Stimulated activated memory B cell treated with anti-CD40 and anti-IgM and Interleukin-4, amounts not matched to agents 10 μg/mL and 1 μg/mL and 100 μg/mL, for 72 hours (primary cell): ENCODE results near the gene USF3.
A peak's percentile ranks its signal among the peaks of the same experiment; 100 is the strongest.

Experiments used
- ATAC-seq: fragments of 150-1000 bp; cut with Tn5 transposase; 2 replicates; pipeline ENCODE4 v1.10.0; 2021
- H3K27ac Mint-ChIP-seq: one replicate; pipeline ENCODE4 v1.8.0; 2022; ENCODE audit warnings: mild to moderate bottlenecking, mixed read lengths
- H3K27me3 Mint-ChIP-seq: one replicate; pipeline ENCODE4 v1.8.0; 2022; ENCODE audit warnings: mixed read lengths
- H3K36me3 Mint-ChIP-seq: one replicate; pipeline ENCODE4 v1.8.0; 2022; ENCODE audit warnings: mixed read lengths
- H3K4me1 Mint-ChIP-seq: one replicate; pipeline ENCODE4 v1.8.0; 2022; ENCODE audit warnings: mixed read lengths
- H3K4me3 Mint-ChIP-seq: one replicate; pipeline ENCODE4 v1.8.0; 2022; ENCODE audit warnings: mild to moderate bottlenecking, moderate library complexity, mixed read lengths
- H3K9me3 Mint-ChIP-seq: one replicate; pipeline ENCODE4 v1.8.0; 2022; ENCODE audit warnings: mixed read lengths

The USF3 gene

DNA sequence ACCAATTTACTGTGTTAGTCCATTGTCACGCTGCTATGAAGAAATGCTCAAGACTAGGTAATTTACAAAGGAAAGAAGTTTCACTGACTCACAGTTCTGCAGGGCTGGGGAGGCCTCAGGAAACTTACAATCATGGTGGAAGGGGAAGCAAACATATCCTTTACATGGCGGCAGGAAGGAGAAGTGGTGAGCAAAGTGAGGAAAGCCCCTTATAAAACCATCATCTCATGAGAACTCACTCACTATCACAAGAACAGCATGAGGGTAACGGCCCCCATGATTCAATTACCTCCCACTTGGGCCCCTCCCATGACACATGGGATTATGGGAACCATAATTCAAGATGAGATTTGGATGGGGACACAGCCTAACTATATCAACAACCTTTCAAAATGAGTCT, 20.2 kb downstream of the USF3 start:
- H3K36me3 Mint-ChIP-seq = peaks cover 38% of the 10 kb centered on the region

DNA sequence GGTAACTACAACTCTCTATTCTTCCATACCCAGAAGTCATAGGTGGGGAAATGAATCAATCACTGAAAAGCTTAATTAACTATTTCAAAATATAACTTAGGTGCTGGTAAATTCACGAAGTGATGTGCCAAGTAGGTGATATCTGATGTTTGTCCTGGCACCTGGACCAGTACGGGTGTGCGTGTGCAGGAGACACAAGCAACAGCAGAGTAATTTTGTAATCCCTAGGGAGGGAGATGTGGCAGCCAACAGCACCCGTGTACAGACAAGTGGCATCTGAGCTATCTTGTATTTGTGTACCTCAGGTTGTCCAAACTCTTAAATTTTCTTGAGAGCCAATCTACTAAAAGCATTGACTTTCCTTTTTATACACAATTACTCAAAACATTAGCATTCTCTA, 22.8 kb downstream of the USF3 start:
- peaks cover 32% of the 10 kb centered on the region for H3K4me1 Mint-ChIP-seq
- no peak for ATAC-seq
- peaks cover 50% of the 10 kb centered on the region for H3K36me3 Mint-ChIP-seq
- H3K27me3 Mint-ChIP-seq = no peaks in the 10 kb centered on the region
- H3K9me3 Mint-ChIP-seq = peaks cover 5% of the 10 kb centered on the region
- no peak overlapping the region for H3K4me3 Mint-ChIP-seq
- no peak overlapping the region for H3K27ac Mint-ChIP-seq

More for the DNA sequence above, 20.2 kb downstream of the USF3 start:
- Mint-ChIP-seq H3K9me3 (peaks cover 8% of the 10 kb centered on the region), H3K4me3 (no peak overlapping the region), H3K27me3 (no peaks in the 10 kb centered on the region), H3K4me1 (peaks cover 21% of the 10 kb centered on the region), H3K27ac (peak overlapping the region; percentile 61)
- ATAC-seq = no peak

DNA sequence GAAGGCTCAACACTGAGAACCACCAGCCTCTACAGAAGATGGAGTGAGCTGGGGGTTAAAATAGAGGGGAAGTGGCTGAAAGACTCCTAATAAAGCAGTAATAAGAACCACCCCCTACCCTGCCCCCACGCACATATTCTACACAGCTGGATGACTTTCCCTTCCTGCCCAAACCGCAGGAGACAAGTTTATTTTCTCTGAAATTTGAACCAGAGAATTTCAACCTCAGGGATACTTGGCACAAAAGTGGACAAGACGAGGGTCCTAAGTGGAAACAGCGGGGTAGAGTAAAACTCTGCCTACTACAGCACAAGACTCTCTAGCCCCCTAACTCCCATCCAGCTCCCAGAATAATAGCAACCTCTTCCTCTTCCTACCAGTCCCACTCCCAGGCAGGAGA, 28.4 kb downstream of the USF3 start:
- peak overlapping the region; percentile 80 for H3K27ac Mint-ChIP-seq
- ATAC-seq = no peak
- no peaks in the 10 kb centered on the region for H3K9me3 Mint-ChIP-seq
- H3K4me1 Mint-ChIP-seq = peaks cover 45% of the 10 kb centered on the region
- no peak overlapping the region for H3K4me3 Mint-ChIP-seq
- no peaks in the 10 kb centered on the region for H3K27me3 Mint-ChIP-seq
- peaks cover 51% of the 10 kb centered on the region for H3K36me3 Mint-ChIP-seq

GRCh38 chr3:113664523-113665094, 31.8 kb downstream of the USF3 start:
- Mint-ChIP-seq H3K27ac (peak overlapping the region; percentile 87), H3K4me3 (no peak overlapping the region), H3K9me3 (no peaks in the 10 kb centered on the region), H3K36me3 (peaks cover 63% of the 10 kb centered on the region), H3K27me3 (no peaks in the 10 kb centered on the region), H3K4me1 (peaks cover 63% of the 10 kb centered on the region)
- ATAC-seq = no peak

- H3K36me3 Mint-ChIP-seq = peaks cover 60% of the 10 kb centered on the region
- H3K4me3 Mint-ChIP-seq = no peak overlapping the region
- H3K27ac Mint-ChIP-seq = peak overlapping the region; percentile 87
- no peak for ATAC-seq
- H3K27me3 Mint-ChIP-seq = no peaks in the 10 kb centered on the region
- peaks cover 63% of the 10 kb centered on the region for H3K4me1 Mint-ChIP-seq
- no peaks in the 10 kb centered on the region for H3K9me3 Mint-ChIP-seq
Observed at GRCh38 chr3:113663761-113664160, 32.7 kb downstream of the USF3 start.

- ATAC-seq = no peak
- H3K4me1 Mint-ChIP-seq = peaks cover 63% of the 10 kb centered on the region
- no peaks in the 10 kb centered on the region for H3K9me3 Mint-ChIP-seq
- H3K27ac Mint-ChIP-seq = peak overlapping the region; percentile 87
- peaks cover 55% of the 10 kb centered on the region for H3K36me3 Mint-ChIP-seq
- no peak overlapping the region for H3K4me3 Mint-ChIP-seq
- H3K27me3 Mint-ChIP-seq = no peaks in the 10 kb centered on the region
Observed at GRCh38 chr3:113663324-113663750, 33.1 kb downstream of the USF3 start.

GRCh38 chr3:113662824-113663223, 33.6 kb downstream of the USF3 start:
- H3K4me1 Mint-ChIP-seq = peaks cover 59% of the 10 kb centered on the region
- no peaks in the 10 kb centered on the region for H3K9me3 Mint-ChIP-seq
- H3K27ac Mint-ChIP-seq = peak overlapping the region; percentile 87
- H3K4me3 Mint-ChIP-seq = no peak overlapping the region
- H3K27me3 Mint-ChIP-seq = no peaks in the 10 kb centered on the region
- no peak for ATAC-seq
- peaks cover 55% of the 10 kb centered on the region for H3K36me3 Mint-ChIP-seq

DNA sequence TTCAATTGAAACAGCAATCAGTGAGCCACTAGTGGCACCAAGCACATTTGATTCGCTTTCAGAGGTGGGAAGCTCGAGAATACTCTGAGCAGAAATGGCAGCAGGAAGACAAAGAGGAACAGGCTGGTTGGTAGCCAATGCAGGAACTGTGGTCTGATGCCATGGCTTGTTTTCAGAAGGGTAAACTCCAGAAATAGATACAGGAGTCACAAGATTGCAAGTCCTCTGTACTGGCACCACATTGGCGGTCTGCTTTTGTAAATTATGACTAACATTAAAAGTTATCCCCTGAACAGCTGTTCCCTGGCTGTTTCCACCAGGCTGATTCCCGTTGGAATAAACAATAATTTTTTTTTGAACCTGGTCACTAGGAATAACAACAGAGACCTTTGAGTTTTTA, 35.5 kb downstream of the USF3 start:
- Mint-ChIP-seq H3K4me1 (peaks cover 66% of the 10 kb centered on the region), H3K27ac (peak overlapping the region; percentile 87), H3K36me3 (peaks cover 74% of the 10 kb centered on the region), H3K27me3 (no peaks in the 10 kb centered on the region), H3K9me3 (peaks cover 8% of the 10 kb centered on the region), H3K4me3 (peak overlapping the region; percentile 20)
- ATAC-seq = peak; percentile 72

GRCh38 chr3:113660458-113660857, 36.0 kb downstream of the USF3 start:
- H3K36me3 Mint-ChIP-seq = peaks cover 79% of the 10 kb centered on the region
- H3K9me3 Mint-ChIP-seq = peaks cover 8% of the 10 kb centered on the region
- no peaks in the 10 kb centered on the region for H3K27me3 Mint-ChIP-seq
- H3K4me3 Mint-ChIP-seq = peak overlapping the region; percentile 20
- H3K4me1 Mint-ChIP-seq = peaks cover 66% of the 10 kb centered on the region
- ATAC-seq = peak; percentile 45
- peak overlapping the region; percentile 87 for H3K27ac Mint-ChIP-seq

GRCh38 chr3:113659996-113660395, 36.4 kb downstream of the USF3 start:
- Mint-ChIP-seq H3K4me1 (peaks cover 66% of the 10 kb centered on the region), H3K4me3 (no peak overlapping the region), H3K27me3 (no peaks in the 10 kb centered on the region), H3K27ac (peak overlapping the region; percentile 87), H3K9me3 (peaks cover 8% of the 10 kb centered on the region), H3K36me3 (peaks cover 80% of the 10 kb centered on the region)
- ATAC-seq = no peak

DNA sequence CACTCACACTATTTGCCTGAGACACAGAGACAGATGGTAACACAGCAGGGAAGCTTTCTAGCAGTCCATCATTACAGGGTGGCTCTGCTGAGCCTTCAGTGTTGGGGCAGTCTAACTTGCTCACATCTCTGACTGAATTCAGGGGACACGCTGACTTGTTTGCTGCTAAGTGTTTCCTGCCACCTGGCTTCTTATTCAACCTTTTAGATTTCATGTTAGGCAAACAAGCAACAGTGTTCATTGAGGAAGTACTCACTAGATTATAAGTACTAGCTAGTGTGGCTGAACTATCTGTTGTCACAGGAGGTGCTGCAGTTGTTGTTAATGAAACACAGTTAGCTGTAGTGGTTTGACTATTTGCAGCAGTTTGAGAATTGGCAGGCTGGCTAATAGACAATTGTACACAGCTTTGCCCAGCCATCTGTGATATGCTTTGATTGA, 37.3 kb downstream of the USF3 start:
- Mint-ChIP-seq H3K27me3 (no peaks in the 10 kb centered on the region), H3K27ac (peak overlapping the region; percentile 87), H3K4me1 (peaks cover 67% of the 10 kb centered on the region), H3K4me3 (peak overlapping the region; percentile 40), H3K36me3 (peaks cover 77% of the 10 kb centered on the region), H3K9me3 (peaks cover 8% of the 10 kb centered on the region)
- ATAC-seq = peak; percentile 87

DNA sequence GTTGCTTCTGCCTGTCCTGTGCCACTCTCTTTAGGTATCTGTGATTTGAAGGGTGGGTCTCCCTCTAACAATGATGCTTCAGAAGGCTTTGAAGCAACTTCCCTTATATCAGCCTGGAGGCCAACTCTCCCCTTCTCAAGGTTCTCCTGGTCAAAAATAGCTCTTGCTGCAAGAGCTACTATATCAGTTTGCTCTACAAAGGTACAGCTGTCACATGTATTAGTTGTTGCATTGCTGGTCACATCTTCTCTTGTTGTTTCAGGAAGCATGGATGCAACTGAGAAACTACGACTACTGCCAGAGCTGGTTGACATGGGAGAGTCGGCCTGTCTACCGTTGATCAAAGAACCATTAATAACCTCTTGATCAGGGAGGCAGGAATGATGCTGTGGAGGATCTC, 38.3 kb downstream of the USF3 start:
- Mint-ChIP-seq H3K4me3 (no peak overlapping the region), H3K36me3 (peaks cover 68% of the 10 kb centered on the region), H3K27ac (peak overlapping the region; percentile 87), H3K27me3 (no peaks in the 10 kb centered on the region), H3K4me1 (peaks cover 64% of the 10 kb centered on the region), H3K9me3 (peaks cover 8% of the 10 kb centered on the region)
- no peak for ATAC-seq

DNA sequence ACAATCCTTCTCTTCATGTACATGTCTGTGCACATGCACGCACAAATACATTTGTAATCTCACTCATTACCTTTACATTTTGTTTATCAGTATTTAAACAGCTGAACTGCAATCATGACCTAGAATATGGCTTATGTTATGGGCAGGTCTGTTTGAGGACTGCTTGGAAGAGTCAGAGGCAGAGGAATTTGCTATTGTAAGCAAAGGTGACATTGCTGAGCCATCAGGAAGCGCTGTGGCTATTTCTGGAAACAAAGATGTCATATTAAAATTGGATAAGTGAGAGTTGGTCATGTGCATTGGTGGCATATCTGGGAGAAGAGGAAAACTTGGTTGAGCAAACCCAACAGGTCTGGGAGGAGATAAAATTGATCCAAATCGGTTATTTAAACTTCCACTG, 41.6 kb downstream of the USF3 start:
- H3K4me3 Mint-ChIP-seq = no peak overlapping the region
- H3K27ac Mint-ChIP-seq = peak overlapping the region; percentile 1
- H3K4me1 Mint-ChIP-seq = peaks cover 37% of the 10 kb centered on the region
- no peaks in the 10 kb centered on the region for H3K27me3 Mint-ChIP-seq
- H3K36me3 Mint-ChIP-seq = peaks cover 52% of the 10 kb centered on the region
- H3K9me3 Mint-ChIP-seq = peaks cover 8% of the 10 kb centered on the region
- no peak for ATAC-seq

GRCh38 chr3:113654310-113654709, 42.1 kb downstream of the USF3 start:
- Mint-ChIP-seq H3K4me3 (no peak overlapping the region), H3K36me3 (peaks cover 46% of the 10 kb centered on the region), H3K9me3 (peaks cover 8% of the 10 kb centered on the region), H3K27me3 (no peaks in the 10 kb centered on the region), H3K27ac (no peak overlapping the region), H3K4me1 (peaks cover 32% of the 10 kb centered on the region)
- ATAC-seq = no peak

DNA sequence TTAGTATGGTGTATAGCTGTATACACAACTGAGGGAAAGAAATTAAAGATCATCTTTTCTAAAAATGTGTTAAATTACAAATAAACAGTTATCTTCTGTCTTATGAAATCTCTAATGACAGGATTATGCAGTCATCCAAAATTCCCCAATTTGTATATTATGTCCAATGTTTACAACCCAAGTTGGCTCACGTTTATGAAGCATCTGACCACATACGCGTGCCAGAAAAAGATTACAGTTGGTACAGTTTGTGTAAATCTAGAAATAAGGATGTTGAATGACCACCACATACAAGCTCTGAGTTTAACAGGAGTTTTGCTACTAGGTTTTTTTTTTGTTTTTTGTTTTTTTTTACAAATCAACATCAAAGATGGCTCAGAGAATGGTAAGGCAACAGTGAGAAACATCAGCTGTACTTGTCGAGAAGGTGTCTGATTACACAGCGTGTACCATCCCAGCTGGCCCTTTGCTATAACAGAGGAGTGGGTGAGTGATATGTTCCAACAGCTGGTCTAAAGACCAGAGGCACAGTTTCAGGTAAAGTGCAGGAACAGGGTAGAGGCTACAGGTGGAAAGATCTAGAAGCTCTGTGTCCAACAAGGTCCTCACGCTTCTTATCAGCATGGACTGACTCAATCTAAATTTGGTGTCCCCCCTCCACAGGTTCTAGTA, 47.1 kb downstream of the USF3 start:
- Mint-ChIP-seq H3K27ac (no peak overlapping the region), H3K36me3 (peaks cover 44% of the 10 kb centered on the region), H3K4me1 (no peaks in the 10 kb centered on the region)

GRCh38 chr3:113648524-113648923, 47.9 kb downstream of the USF3 start:
- Mint-ChIP-seq H3K9me3 (peaks cover 10% of the 10 kb centered on the region), H3K4me1 (no peaks in the 10 kb centered on the region), H3K36me3 (peaks cover 52% of the 10 kb centered on the region), H3K27me3 (no peaks in the 10 kb centered on the region), H3K27ac (no peak overlapping the region), H3K4me3 (no peak overlapping the region)
- no peak for ATAC-seq

More for the DNA sequence above, 47.1 kb downstream of the USF3 start:
- H3K27me3 Mint-ChIP-seq = no peaks in the 10 kb centered on the region
- no peak for ATAC-seq
- H3K4me3 Mint-ChIP-seq = no peak overlapping the region
- H3K9me3 Mint-ChIP-seq = peaks cover 6% of the 10 kb centered on the region
